Measurements from ENCODE around the gene UNC45A. TPM values are rescaled to one million over a fixed set of nuclear protein-coding genes. Genes with fewer than 3 reads are reported as not detected.
"Not testable (repeated sequence)": the region's sequence is repeated elsewhere in the genome, so short reads cannot be mapped to it uniquely, and the experiment has no call there.

UNC45A gene
- total RNA-seq, 2 donors from 2014 or later, result 52.2 to 70.1 TPM

DNA sequence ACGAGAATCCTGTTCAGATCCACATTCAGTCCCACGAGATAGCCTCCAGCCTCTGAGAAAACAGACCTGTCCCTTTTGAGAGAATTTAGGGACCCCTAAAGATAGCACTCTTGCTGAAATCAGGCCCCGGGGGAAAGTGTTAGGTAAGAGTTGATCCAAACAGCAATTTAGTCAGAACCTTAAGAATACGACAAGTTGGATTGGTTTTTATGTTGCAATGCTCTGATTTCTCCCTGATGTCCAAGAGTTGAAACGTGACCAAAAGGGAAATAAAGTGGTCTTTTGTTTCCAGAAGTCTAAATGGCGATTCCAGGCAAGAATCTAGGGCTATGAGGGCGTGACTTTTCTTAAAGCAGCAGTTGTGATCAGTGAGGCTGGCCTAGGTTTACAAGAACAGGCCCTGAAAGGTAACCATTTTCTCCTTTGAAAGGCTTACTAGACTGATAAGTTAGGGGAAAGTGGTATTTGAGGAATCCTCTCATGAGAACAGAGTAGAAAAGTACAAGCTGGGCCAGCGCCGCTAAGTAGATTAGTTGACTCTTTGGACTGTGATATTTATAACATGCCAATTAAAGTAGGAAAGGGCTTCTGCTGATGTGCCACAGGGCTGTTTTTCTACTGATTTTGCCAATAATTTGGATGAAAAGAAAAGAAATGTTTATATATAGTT, 27.1 kb upstream of the UNC45A start:
- peaks cover 29 to 32% of the 10 kb centered on the region in 2 donors for H3K36me3 ChIP-seq
- DNase-seq (ENCODE audit: low spot score), result no peak
- H3K9me3 ChIP-seq, result no peaks in the 10 kb centered on the region
- H3K4me1 ChIP-seq (replicated peaks), result peaks cover 9% of the 10 kb centered on the region
- H3K27me3 ChIP-seq (replicated peaks; ENCODE audit: insufficient read depth), result no peaks in the 10 kb centered on the region
- intact Hi-C loops (cut with DNase I), result no loop called here
- 81% methylated on average over 9 of the region's 9 CpGs for WGBS
- no peak overlapping the region for H3K27ac ChIP-seq
- H3K4me3 ChIP-seq, result no peak overlapping the region
- TF ChIP-seq POLR2A (IDR thresholded peaks at IDR 0.05) (no peak), POLR2AphosphoS5 (IDR thresholded peaks at IDR 0.05) (no peak)
- TF ChIP-seq, protein P1, sequence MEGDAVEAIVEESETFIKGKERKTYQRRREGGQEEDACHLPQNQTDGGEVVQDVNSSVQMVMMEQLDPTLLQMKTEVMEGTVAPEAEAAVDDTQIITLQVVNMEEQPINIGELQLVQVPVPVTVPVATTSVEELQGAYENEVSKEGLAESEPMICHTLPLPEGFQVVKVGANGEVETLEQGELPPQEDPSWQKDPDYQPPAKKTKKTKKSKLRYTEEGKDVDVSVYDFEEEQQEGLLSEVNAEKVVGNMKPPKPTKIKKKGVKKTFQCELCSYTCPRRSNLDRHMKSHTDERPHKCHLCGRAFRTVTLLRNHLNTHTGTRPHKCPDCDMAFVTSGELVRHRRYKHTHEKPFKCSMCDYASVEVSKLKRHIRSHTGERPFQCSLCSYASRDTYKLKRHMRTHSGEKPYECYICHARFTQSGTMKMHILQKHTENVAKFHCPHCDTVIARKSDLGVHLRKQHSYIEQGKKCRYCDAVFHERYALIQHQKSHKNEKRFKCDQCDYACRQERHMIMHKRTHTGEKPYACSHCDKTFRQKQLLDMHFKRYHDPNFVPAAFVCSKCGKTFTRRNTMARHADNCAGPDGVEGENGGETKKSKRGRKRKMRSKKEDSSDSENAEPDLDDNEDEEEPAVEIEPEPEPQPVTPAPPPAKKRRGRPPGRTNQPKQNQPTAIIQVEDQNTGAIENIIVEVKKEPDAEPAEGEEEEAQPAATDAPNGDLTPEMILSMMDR (IDR thresholded peaks at IDR 0.05), result no peak

DNA sequence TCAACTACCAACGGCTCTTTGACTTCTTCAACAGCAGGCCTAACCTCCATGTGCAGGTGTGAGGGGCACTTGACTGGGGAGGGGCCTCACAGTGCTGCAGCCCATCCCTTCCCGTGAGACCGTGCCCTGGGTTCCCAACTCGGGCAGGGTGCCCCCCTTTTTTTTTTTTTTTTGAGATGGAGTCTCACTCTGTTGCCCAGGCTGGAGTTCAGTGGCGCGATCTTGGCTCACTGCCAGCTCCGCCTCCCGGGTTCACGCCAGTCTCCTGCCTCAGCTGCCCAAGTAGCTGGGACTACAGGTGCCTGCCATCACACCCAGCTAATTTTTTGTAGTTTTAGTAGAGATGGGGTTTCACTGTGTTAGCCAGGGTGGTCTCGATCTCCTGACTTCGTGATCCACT, 25.6 kb upstream of the UNC45A start:
- H3K27me3 ChIP-seq (replicated peaks; ENCODE audit: insufficient read depth); H3K9me3 ChIP-seq; DNase-seq (ENCODE audit: low spot score); H3K27ac ChIP-seq; intact Hi-C loops (cut with DNase I); H3K4me1 ChIP-seq (replicated peaks); H3K4me3 ChIP-seq: not testable (repeated sequence)
- WGBS, result 80% methylated on average over 11 of the region's 11 CpGs
- peaks cover 32 to 42% of the 10 kb centered on the region in 2 donors for H3K36me3 ChIP-seq

DNA sequence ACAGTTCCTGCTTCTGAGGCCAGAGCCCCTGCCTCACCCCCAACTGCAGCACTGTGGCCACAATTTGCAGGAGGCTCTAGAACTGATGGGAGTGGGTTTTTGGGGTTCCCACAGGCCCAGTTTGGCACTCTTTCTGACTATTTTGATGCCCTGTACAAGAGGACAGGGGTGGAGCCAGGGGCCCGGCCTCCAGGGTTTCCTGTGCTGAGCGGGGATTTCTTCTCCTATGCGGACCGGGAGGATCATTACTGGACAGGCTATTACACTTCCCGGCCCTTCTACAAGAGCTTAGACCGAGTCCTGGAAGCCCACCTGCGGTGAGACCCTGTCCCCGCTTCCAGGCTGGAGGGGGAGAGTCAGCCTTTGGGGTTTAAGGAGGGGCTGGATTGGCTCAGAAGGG, 25.1 kb upstream of the UNC45A start:
- intact Hi-C loops (cut with DNase I), result no loop called here
- no peak for DNase-seq (ENCODE audit: low spot score)
- TF ChIP-seq POLR2A (IDR thresholded peaks at IDR 0.05) (no peak), POLR2AphosphoS5 (IDR thresholded peaks at IDR 0.05) (no peak)
- TF ChIP-seq, protein P1 (IDR thresholded peaks at IDR 0.05), result no peak
- Histone ChIP-seq H3K4me3 (no peak overlapping the region), H3K36me3 (peaks cover 32 to 42% of the 10 kb centered on the region in 2 donors), H3K4me1 (replicated peaks) (no peaks in the 10 kb centered on the region), H3K9me3 (no peaks in the 10 kb centered on the region), H3K27me3 (replicated peaks; ENCODE audit: insufficient read depth) (no peaks in the 10 kb centered on the region), H3K27ac (no peak overlapping the region)
- 86% methylated on average over 8 of the region's 8 CpGs for WGBS

DNA sequence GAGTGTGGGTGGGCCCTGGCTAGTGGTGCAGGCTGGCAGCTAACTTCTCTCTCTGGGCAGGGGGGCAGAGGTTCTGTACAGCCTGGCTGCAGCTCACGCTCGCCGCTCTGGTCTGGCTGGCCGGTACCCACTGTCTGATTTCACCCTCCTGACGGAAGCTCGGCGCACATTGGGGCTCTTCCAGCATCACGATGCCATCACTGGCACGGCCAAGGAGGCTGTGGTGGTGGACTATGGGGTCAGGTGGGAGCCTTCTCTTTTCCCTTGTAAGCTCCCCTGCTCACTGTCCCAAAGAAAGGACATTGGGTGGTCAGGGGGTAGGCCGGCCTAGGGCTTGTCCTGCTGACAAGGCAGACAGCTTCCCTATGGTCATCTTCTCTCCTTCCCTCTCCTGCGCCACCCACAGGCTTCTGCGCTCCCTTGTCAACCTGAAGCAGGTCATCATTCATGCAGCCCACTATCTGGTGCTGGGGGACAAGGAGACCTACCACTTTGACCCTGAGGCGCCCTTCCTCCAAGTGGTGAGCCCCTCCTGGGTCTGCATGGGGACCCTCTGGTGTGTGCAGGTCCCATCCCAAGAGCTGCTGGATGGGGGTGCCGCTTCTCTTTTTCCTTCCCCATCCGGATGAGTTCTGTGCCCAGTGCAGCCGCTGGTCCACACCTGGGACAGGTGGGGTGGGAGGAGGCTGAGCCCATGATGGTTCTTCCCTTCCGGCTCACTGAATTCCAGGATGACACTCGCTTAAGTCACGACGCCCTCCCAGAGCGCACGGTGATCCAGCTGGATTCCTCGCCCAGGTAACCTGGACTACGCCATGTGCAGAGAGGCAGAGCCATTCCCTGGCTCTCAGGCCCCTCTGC, 24.4 kb upstream of the UNC45A start:
- intact Hi-C loops (cut with DNase I), result no loop called here

DNA sequence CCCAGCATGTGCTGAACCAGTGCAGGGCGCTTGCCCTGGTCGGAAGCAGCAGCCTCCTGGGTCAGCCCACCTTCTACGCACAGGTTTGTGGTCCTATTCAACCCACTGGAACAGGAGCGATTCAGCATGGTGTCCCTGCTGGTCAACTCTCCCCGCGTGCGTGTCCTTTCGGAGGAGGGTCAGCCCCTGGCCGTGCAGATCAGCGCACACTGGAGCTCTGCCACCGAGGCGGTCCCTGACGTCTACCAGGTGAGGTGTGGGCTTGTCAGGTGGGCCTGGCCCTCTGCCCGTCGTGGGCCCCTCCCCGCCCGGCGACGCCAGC, 23.8 kb upstream of the UNC45A start:
- Histone ChIP-seq H3K36me3 (peaks cover 32 to 48% of the 10 kb centered on the region in 2 donors), H3K27me3 (replicated peaks; ENCODE audit: insufficient read depth) (no peaks in the 10 kb centered on the region), H3K9me3 (no peaks in the 10 kb centered on the region), H3K27ac (no peak overlapping the region), H3K4me1 (replicated peaks) (no peaks in the 10 kb centered on the region), H3K4me3 (no peak overlapping the region)
- WGBS, result 88% methylated on average over 19 of the region's 19 CpGs
- intact Hi-C loops (cut with DNase I), result no loop called here
- no peak for DNase-seq (ENCODE audit: low spot score)
- no peak for TF ChIP-seq POLR2AphosphoS5 (IDR thresholded peaks at IDR 0.05)
- TF ChIP-seq, protein P1 (IDR thresholded peaks at IDR 0.05), result no peak

More for the DNA sequence above, 24.4 kb upstream of the UNC45A start:
- H3K4me1 ChIP-seq (replicated peaks), result no peaks in the 10 kb centered on the region
- H3K27ac ChIP-seq, result no peak overlapping the region
- no peak overlapping the region for H3K4me3 ChIP-seq
- WGBS, result 94% methylated on average over 24 of the region's 24 CpGs
- no peak for DNase-seq (ENCODE audit: low spot score)
- peaks cover 32 to 42% of the 10 kb centered on the region in 2 donors for H3K36me3 ChIP-seq
- H3K27me3 ChIP-seq (replicated peaks; ENCODE audit: insufficient read depth), result no peaks in the 10 kb centered on the region
- no peak for TF ChIP-seq POLR2A (IDR thresholded peaks at IDR 0.05)
- TF ChIP-seq, protein P1 (IDR thresholded peaks at IDR 0.05), result no peak
- TF ChIP-seq POLR2AphosphoS5 (IDR thresholded peaks at IDR 0.05), result no peak
- H3K9me3 ChIP-seq, result no peaks in the 10 kb centered on the region

All from prostate gland (tissue), 2 donors.